Measurements from ENCODE around the gene GPLD1. TPM values are rescaled to one million over a fixed set of nuclear protein-coding genes. Genes with fewer than 3 reads are reported as not detected.

The GPLD1 gene
- total RNA-seq: 0.75 and 0.92 TPM in 2 replicates

GRCh38 chr6:24489470-24489869, at the start of gene GPLD1:
GPLD1 (minus strand) TSS chr6:24489578; CDS start chr6:24489511, 67 bp downstream.

GRCh38 chr6:24494821-24495795, 5.7 kb upstream of the GPLD1 start, which contains the start of gene ALDH5A1:
ALDH5A1 (plus strand) TSS chr6:24494969; CDS start chr6:24494997, 28 bp downstream.

GRCh38 chr6:24402697-24403500, 86.5 kb downstream of the GPLD1 start, which contains the start of gene MRS2:
MRS2 (plus strand) TSS chr6:24402936; CDS start chr6:24403047, 111 bp downstream.

Other genes with a start within 250 kb of the GPLD1 start
- gene DCDC2, start 131.5 kb downstream of the GPLD1 start, total RNA-seq: not detected in 2 replicates
- 12.1 and 13.1 TPM in 2 replicates for gene MRS2, start 86.6 kb downstream of the GPLD1 start, total RNA-seq
- 1.8 and 2.9 TPM in 2 replicates for gene ALDH5A1, start 5.4 kb upstream of the GPLD1 start, total RNA-seq
- under 0.01 and 0.06 TPM in 2 replicates for gene KIAA0319, start 156.6 kb upstream of the GPLD1 start, total RNA-seq
- 21.3 and 25.1 TPM in 2 replicates for gene TDP2, start 177.3 kb upstream of the GPLD1 start, total RNA-seq
- gene ACOT13, start 177.5 kb upstream of the GPLD1 start, total RNA-seq: 9.9 and 11.6 TPM in 2 replicates
- 83.3 and 83.8 TPM in 2 replicates for gene C6orf62, start 229.6 kb upstream of the GPLD1 start, total RNA-seq